IPS DF 4.7 (cell line): ENCODE measurements around the gene MIER2.

Experiments
- DNase-seq: peaks from one replicate; pipeline ENCODE4 v3.0.0-alpha.2; 2013; ENCODE audit warnings: low spot score; ENCODE audit errors: extremely low read depth

MIER2 gene

GRCh38 chr19:308471-309205, 36.0 kb downstream of the MIER2 start:
- no peak for DNase-seq

DNA sequence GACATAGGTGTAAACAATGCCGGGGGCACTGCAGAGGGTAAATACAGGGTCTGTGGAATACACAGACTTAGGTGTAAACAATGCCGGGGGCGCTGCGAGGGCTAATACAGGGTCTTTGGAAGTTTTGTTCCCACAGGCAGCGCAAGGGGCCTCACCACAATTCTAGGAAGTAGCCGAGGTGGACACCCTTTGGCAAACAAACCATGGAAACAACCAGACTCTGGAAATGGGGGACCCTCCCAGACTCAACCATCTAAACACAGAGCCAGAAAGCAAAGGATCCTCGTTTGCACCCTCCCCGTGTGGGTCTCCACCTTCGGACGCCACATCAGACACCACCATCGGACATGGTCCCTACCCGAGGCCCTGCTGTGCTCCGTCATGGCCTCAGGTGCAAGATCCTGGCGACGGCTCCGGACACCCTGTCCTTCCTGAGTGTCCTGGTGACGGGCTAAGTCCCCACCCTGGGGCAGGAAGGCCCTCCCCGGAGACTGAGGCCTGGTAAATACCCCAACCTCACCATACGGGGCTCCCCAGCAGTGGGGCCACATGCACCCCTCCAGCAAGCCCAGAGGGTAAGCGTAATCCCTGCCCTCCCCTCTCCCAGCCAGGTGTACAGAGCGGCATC, 36.7 kb downstream of the MIER2 start:
- no peak for DNase-seq

- DNase-seq, result no peak
Observed at GRCh38 chr19:307111-307531, 37.5 kb downstream of the MIER2 start.

GRCh38 chr19:306151-306900, 38.3 kb downstream of the MIER2 start:
- DNase-seq, result no peak

DNA sequence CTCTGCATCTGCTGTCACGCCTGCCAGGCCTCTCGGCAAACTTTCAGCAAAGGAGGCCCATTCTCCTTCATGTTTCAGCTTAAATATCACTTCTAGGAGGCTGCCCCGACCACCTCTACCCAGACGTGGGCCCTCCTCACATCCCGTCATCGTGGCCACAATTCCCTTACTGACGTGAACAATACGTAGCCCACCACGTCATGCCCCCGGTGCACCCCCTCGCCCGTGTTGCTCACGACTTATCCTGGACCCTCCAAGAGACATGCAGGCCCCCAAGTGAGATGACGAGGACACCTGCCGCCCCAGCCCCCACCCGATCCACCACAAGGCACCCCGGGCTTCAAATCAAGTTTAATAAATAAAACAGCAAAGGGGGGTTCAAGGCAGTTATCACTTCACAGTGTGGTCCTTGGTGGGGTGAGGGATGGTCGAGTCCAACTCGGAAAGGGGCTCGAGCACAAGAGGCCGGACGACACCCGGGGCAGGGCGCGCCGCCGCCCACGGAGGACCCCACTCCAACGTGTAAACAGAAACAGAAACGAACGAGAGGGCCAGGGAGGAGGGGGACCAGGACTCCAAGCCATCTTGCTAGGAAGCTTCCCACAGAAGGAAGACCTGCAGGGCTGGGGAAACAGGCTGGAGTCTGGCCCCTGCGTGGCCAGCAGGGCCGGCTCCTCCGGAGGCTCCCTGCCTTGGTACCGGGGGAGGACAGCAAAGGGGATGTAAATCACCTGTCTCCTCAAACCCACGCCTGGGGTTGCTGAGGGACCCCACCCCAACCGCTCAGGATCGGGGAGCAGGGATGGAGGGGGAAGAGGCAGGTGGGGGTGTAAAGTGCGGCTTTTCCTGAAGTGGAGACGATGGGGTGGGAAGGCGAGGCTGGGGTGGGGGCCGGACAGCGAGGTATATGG, 39.1 kb downstream of the MIER2 start:
- no peak for DNase-seq

DNA sequence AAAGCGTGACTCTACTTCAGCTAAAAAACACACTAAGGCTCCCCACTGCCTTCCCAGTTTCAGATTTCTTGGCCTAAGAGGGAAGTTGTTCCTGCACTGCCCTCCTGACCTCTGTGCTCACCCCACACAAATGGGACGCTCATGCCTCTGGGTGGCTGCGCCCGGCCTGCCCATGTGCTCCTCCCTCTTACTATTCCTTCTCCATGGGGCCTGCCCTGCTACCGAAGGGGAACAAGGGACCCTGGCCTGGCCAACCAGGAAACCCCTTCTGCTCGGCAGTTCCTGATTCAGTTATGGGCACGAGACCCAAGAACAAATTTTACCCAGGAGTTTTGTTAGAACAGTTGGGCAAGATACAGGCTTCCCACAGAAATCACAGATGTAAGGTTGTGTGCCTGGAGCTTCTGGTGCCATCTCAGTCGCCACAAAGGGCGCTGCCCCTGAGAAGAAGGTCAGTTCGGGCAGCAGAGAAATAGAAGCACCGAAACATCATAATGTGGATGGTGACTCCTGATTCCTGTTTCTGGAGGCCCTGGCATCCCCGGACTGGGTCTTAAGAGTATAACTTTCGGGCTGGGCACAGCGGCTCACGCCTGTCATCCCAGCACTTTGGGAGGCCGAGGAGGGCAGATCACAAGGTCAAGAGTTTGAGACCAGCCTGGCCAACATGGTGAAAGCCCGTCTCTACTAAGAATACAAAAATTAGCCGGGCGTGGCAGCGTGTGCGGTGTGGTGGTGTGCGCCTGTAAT, 47.9 kb downstream of the MIER2 start:
- no peak for DNase-seq

DNA sequence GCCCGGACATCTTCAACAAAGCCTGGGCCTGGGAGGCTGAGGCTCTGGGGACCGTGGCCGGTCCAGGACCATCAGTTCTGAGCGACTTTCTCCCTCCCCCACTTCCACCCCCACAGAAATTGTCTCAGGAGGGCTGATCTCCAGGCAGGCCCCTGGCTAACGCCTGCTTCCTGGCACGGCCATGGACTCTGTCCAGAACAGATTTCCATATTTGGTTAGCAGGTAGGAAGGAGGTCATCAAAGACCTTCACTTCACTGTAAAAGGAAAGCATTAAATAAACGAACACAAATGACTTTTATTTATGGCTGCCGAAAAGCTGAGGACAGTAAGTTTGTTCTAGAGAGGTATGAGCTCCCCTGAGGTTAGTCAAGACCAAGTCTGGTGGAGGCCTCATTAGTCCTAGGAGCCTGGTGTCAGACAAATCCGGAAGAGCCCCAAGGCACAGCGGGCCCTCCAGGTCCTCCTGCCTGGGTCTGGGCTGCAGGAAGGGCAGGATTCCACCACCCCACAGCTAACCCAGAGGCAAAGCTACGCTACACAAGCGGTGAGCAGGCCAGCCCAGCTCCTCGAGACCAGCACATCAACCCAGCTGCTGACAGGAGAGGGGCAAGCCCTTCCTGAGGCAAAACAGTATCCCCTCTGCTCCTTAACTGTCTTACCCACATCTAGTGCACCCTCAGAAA, 48.8 kb downstream of the MIER2 start:
- DNase-seq, result no peak

DNA sequence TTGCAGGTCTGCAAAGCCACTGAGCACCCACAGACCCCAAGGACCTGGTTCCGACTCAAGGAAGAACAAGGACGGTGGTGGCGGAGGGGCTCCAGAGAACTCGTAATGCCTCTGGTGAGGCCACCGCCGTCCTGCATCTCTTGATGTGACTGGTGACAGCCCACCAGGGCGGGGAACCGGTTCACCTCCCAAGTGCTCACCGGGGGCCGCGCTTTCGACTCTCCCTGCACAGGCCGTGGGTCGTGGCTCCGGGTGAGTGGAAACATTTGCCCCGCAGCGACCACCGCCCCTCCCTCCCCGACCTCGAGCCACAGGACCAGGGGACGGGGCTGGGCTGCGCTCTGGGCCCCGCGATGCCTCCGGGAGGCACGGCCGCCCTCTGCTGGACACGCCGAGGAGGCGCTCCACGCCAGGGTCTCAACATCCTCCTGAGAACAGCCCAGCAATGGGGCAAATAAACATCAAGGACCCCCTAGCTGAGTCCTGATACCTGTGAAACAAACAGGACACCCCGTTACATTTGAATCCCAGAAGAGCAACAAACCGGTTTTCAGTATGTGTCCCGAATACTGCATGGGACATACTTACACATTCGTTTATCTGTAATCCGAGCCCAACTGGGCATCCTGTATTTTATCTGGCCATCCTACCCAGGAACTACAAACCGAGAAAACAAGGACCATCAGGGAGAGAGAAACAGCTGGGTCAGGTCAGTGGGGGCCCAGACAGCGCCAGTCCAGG, 49.5 kb downstream of the MIER2 start:
- DNase-seq, result no peak

- no peak for DNase-seq
Observed at GRCh38 chr19:294341-294945, 50.2 kb downstream of the MIER2 start.

DNA sequence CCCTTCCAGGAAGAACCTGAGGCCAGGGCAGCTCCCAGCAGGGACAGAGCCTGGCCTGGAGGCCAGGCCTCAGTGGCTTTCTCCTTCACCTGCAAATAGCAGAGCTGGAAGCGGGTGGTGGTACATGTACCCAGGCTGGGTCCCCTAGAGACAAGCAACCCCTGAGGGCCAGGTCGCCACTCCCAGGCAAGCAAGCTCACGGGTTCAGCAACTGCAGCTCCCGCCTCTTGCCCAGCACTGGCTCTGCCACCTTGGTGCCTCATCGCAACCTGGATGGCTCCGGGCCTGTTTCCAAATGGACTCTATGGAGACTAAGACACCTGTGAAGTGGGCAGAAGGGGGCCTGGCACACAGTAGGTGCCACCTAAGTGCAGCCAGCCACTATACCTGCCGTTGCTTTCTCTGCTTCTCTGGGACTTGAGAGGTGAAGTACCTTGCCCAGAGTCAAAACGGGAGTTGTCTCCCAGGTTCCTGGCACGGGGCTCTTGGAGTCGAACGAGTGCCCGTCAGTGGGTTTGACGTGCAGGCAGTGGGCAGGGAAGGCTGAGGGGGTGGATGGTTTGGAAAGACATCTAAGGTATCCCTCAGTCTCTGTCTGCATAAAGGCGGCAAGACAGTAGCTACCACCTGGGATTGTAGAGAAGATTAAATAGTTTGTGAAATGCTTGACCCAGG, 51.0 kb downstream of the MIER2 start:
- no peak for DNase-seq

GRCh38 chr19:292951-293350, 51.6 kb downstream of the MIER2 start:
- no peak for DNase-seq

DNA sequence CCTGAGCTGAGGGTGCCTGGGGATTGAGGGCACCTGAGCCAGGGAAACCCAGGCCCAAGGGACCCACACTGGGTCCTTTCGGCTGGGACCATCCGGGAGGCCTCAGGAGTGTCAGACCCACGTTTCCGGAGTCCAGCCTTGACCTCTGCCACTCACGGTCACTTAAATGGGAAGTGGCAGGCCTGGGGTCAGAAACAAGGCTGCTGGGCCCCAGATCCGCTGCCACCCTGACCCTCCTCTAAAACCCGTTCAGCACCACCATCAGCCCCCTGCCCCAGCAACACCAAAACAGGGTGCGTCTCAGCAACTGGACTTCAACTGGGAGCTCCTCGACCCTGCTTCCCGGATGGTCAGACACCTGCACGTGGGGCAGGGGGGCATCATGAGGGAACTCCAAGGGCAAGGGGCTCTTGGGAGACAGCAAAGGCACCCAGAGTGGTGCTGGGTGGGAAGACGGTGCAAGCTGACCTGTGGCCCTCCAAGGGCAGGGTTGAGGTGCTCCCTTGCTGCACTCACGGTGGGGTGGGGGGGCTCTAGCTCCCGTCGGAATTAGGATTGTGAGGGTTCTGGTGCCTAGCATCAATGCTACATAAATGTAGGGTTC, 52.2 kb downstream of the MIER2 start:
- DNase-seq, result no peak

- DNase-seq, result no peak
Observed at GRCh38 chr19:291561-292280, 52.9 kb downstream of the MIER2 start.

- no peak for DNase-seq
Observed at GRCh38 chr19:291006-291521, 53.5 kb downstream of the MIER2 start, which contains the start of gene PLPP2. PLPP2 (minus strand) TSS chr19:291403; CDS start chr19:291336, 67 bp downstream.

DNA sequence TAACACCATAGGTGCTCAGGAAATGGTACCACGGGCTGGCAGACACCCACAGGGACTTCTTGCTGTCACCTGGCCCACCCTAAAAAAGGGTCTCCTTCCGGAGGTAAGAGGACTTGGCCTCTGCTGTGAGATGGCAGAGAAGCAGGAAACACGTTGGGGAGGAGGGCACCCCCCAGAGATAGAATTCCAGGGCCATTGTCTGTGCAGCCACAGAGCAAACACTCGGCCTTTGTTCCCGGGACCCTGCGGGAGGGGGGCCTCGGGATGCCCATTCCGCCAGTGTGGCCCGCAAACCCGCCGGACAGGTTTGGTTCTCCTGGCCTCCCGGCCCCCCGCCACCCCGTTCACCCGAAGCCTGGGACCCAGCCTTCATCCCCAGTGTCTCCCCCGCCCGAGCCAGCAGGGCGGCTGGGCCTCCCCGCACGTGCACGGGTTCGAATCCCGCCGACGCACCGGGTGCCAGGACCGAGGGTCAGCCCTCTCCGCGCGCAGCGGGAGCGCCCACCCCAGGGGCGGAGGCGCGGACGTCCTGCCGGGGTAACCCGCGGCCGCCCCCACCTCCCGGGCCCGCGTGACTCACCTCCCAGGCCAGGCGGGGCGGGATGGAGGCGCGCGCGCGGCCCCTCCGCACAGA, 54.1 kb downstream of the MIER2 start:
- no peak for DNase-seq

DNA sequence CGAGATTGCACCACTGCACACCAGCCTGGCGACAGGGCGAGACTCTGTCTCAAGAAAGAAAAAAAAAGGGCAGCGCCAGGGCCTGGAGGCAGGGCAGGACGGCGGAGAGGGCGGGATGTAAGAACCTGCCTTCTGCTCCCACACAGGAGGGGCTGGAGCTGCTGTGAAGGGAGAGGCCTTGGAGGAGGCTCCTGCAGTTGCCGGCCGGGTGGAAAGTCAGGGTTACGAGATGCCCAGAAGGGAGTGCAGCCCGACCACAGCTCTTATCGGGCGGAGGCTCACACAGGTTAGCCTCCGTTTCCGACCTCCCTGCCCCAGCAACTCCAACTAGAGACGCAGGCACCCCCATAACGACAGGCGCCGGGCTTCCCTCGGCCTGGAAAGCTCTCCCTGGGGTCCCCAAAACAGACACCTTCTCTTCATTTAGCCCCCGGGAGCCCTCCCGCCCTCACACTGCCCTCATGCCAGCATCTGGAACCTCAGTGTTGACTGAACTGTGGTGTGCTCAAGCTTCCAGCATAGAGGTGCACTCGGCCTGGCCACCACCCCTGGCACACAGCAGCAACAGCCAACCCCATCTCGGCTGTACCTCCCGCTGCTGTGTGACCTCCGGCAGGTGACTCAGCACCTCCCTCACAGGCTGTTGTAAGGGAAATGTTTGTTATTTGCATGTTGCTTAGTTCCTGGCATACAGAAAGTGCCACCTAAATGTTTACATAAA, 54.8 kb downstream of the MIER2 start:
- peak; percentile 69 for DNase-seq
